HG02678 (cell line): ENCODE measurements around the gene MORN3.
"Not testable (repeated sequence)": the region's sequence is repeated elsewhere in the genome, so short reads cannot be mapped to it uniquely, and the experiment has no call there.

Source experiments
- ATAC-seq: cut with Tn5 transposase; IDR thresholded peaks from one replicate; pipeline ENCODE4 v1.9.1; 2021; ENCODE audit warnings: mild to moderate bottlenecking, moderate library complexity; ENCODE audit not compliant: unreplicated experiment

The MORN3 gene, protein sequence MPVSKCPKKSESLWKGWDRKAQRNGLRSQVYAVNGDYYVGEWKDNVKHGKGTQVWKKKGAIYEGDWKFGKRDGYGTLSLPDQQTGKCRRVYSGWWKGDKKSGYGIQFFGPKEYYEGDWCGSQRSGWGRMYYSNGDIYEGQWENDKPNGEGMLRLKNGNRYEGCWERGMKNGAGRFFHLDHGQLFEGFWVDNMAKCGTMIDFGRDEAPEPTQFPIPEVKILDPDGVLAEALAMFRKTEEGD

DNA sequence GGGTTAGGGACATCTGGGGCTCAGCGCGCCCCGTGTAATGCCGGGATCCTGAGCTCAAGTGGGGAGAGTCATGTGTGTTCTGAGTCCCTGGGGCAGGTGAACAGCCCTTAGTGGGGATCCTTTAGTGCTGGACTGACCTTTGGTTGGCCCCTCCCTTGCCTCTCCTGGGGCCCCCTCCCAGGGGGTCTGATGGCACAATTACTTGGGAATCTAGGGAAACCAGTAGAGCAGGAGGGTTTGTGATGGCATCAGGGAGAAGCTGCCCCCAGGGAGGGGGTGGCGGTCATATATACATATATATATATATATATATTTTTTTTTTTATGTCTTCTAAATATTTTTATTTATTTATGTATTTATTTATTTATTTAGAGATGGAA, at the start of gene MORN3:
Gene MORN3 (minus strand): TSS at position 134 of the 380 bp plus-strand sequence. CDS start 171 bp downstream, outside the sequence.
- no peak for ATAC-seq

DNA sequence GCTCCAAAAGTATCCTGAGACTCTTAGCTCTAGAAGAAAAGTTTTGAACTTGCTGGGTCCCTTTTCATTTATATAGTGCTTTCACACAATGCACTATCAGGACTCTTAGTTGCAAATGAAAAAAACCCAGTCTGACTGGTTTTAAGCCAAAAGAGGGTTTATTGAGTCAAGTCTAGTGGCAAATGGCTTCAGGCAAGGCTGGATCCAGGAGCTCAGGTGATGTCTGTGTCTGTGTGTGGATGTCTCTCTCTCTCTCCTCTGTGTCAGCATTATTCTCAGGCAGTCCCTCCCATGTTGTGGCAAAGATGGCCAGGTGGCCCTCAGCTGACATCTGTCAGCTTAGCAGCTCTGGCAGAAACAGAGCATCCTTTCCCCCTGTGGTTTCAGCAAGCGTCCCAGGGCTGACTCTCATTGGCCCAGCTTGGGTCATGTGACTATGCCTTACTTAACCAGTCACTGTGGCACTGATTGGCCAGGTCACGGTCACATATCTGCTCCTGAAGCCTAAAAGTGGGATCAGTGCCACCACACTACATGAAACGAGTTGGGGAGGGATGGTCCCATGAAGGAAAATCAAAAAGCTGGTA, 49.3 kb upstream of the MORN3 start:
- no peak for ATAC-seq

DNA sequence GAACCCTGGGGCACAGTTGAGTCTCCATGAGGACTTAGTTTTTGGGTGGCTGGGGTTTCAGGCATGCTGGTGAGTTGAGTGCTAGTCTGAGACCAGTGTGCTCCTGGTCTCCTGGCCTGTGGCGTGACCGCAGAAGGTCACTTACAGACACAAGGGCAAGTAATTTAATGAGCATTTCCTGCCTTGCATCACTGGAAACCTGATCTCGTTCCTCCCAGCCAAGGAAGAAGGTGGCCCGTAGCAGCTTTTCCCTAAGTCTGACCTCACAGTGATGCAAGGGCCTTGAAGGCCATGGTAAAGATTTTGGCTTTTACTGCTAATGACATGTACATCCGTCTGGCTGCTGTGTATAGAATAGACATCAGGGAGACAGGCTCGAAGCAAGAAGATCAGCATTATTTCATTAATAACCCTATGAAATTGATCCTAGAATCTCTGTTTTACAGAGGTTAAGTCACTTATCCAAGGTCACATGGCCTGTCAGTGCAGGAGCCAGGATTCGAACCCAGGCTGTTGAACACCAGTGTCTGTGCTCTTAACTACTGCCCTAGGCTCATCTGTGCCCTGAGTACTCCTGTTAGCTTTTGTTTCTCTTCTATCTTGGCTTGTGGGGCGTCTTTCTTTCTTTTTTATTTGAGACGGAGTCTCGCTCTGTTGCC, 47.7 kb upstream of the MORN3 start:
- ATAC-seq = no peak

DNA sequence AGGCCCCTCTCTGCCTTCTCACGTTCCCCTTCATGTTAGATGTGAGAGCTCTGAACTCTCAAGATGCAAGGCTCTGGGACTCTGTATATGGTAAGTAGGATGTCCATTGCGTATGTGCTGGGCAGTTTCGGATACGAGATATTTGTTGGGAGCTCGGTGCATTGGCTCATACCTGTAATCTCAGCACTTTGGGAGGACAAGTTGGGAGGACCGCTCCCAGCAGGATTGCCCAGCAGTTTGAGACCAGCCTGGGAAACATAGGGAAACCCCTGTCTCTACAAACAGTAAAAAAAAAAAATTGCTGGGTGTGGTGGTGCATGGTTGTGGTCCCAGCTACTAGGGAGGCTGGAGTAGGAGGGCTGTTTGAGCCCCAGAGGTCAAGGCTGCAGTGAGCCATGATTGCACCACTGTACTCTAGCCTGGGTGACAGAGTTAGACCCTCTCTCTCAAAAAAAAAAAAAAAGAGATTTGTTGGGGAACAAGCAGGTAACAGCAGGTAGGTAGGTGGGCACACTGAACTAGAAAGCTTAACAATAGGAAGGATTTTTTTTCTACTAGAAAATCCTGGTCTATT, 46.5 kb upstream of the MORN3 start:
- no peak for ATAC-seq

DNA sequence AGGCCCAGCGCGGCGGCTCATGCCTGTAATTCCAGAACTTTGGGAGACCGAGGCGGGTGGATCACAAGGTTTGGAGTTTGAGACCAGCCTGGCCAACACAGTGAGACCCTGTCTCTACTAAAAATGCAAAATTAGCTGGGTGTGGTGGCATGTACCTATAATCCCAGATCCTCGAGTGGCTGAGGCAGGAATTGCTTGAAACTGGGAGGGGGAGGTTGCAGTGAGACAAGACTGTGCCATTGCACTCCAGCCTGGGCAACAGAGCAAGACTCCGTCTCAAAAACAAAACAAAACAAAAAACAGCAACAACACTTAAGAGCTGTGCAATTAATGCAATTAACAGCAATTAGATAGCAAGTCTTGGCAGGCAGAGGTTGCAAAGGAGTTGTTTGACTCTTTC, 45.6 kb upstream of the MORN3 start:
- not testable (repeated sequence) for ATAC-seq

DNA sequence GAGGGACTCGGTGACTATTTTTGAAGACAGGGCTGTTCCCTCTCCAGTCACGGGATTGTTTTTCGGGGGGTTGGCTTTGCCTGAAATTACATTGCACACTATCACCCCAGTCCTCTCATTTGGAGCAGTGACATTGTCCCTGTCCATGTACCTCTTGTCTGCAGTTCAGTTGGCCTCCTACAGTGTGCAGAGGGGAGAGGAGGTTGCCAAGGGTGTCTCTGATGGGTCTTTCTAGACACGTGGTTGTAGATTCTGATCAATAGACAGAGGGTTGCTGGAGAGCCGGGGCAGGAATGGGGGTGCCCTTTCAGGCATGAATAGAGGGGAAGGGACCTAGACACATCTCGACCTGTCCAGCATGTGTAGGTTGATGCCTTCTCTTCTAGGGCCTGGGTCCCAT, 44.3 kb upstream of the MORN3 start:
- no peak for ATAC-seq

DNA sequence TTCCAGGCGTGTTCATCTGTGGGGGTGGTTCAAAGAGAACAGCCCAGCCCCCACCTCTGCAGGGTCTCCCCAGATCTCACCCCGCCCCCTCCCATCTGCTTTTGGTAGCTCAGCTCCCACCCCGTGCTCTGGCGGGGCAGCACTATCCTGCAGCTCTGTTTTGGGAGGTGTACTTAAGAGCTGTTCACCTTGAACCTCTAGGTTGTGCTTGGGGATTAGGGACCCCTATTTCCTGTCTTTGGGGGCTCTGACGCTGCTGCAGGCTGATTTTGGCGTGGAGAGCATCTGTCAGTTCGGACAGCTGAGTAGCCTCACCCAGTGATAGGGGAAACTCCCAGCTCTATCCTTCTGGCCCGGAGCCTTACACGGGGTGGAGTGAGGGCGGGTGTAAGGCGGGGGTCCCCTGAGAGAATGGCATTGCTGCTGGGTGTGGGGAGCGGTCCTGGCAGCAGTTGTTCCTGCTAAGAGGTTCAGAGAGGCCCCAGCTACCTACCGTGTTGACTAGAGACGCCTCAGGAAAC, 43.9 kb upstream of the MORN3 start:
- no peak for ATAC-seq

DNA sequence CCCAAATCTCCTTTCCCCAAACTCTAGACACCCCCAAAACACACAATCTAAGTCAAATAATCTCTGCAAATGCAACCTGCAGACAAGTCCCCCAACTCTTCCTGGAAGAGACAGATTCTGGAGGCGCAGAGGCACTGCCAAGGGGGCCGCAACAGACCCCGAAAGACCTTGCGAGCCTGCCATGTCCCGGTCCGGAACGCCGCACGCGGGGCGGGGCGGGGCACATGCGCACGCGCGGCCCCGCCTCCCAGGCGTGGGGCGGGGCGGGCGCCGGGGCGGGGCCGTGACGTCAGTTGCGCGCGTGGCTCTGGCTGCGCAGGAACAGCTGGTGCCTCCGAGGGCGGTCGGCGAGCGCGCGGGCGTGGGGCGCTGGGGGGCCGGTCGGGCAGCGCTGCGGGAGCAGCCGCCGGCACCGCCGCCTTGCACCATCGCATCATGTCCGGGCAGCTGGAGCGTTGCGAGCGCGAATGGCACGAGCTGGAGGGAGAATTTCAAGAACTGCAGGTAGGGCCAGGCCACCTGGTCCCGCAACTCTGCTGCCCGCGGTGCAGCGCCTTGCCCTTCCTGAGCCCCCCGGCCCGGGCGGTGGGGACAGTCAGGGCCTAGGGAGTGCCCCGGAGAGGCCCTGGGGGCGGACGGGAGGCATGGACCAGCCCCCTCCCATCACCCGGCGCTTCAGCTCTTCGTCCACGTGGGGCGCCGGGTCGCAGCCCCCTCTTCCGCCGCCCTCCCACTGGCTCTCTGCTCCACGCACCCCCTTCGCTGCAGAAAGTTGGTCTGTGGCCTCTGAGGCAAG, 43.2 kb upstream of the MORN3 start, which contains the start of gene TMEM120B:
Gene TMEM120B (plus strand): TSS at position 292 of the 796 bp plus-strand sequence. CDS start 144 bp downstream, at position 436.
- ATAC-seq = peak; percentile 82

DNA sequence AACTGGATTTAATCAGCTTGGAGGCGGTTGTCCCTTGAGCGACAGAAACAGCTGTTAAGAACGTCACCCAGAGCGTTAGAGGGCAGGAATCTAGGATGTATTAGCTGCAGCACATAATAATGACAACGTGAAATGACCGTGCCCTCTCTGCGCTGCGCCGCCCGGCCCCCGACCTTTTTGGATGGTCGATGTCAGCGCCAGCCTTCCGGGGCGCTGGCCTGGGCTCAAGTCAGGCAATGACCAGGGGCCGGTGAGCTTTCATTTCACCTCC, 42.7 kb upstream of the MORN3 start:
- ATAC-seq = peak; percentile 21

DNA sequence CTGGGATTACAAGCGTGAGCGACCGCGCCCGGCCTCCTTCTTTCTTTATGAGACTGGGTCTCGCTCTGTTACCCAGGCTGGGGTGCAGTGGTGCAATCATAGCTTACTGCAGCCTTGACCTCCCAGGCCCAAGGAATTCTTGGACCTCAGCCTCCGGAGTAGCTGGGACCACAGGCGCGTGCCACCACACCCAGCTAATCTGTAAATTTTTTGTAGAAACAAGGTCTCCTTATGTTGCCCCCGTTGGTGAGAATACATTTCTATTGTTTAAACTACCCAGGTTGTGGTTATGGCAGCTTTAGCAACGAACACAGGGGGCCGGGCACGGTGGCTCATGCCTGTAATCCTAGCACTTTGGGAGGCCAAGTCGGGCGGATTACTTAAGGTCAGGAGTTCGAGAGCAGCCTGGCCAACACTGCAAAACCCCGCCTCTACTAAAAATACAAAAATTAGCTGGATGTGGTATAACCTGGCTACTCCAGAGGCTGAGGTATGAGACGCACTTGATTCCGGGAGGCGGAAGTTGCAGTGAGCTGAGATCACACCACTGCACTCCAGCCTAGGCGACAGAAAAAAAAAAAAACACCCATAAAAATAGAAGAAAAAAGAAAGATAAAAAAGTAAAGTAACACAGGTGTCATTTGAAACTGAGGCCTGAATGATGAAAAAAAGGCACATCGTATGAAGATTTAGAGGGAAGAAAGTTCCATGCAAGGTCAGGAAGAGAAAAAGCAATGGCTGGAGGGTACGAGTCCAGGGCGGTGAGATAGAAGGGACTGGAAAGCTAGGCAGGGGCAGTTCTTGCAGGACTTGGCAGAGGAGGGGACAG, 42.1 kb upstream of the MORN3 start:
- no peak for ATAC-seq

DNA sequence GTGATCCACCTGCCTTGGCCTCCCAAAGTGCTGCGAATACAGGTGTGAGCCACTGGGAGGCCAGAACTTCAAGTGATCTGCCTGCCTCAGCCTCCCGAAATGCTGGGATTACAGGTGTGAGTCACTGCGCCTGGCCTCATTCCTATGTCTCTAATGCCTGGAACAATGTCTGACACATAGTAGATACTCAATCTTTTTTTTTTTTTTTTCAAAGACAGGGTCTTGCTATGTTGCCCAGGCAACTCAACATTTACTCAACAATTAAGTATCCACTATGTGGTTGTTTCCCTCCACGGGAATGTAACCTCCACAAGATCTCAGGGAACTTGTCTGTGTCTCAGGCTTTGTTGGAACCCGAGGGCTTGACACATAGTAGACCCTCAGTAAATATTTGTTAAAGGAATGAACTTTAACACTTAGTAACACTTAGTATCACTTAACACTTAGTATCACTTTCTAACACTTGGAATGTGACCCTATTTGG, 40.1 kb upstream of the MORN3 start:
- ATAC-seq = no peak

DNA sequence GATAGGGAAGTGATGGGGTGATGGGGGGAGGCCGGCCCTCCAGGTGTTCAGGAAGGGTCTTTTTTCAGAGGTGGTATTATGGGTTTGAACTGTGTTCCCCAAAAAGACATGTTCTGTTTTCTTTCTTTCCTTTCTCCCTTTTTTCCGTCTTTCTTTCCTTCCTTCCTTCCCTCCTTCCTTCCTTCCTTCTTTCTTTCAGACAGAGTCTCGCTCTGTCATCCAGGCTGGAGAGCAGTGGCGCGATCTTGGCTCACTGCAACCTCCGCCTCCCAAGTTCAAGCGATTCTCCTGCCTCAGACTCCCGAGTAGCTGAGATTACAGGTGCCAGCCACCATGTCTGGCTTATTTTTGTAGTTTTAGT, 39.6 kb upstream of the MORN3 start:
- ATAC-seq = not testable (repeated sequence)

DNA sequence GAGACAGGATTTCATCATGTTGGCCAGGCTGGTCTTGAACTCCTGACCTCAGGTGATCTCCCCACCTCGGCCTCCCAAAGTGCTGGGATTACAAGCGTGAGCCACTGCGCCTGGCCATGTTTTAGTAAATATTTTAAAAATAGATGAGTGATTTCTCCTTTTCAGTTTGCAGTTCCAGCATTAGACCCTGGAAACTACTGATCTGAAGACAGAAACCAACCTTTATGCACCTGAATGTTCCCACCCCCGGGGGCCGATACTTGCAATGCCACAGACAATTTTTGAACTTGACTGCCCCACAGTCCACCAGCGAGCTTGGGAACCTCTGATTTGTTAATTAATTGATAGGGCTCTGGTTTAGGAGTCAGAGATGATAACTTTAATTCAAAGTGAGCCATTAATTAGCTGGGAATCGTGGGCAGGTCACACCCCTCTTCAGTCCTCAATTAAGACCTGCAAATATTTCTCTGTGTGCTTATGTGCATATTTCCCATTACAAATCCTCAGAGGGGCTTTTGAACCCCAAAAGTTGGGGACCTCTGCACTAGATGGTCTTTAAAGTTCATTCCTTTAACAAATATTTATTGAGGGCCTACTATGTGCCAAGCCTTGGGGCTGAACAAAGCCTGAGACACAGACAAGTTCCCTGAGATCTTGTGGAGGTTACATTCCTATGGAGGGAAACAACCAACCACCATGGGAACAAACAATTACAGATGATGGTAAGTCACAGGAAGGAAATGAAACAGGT, 39.0 kb upstream of the MORN3 start:
- no peak for ATAC-seq

DNA sequence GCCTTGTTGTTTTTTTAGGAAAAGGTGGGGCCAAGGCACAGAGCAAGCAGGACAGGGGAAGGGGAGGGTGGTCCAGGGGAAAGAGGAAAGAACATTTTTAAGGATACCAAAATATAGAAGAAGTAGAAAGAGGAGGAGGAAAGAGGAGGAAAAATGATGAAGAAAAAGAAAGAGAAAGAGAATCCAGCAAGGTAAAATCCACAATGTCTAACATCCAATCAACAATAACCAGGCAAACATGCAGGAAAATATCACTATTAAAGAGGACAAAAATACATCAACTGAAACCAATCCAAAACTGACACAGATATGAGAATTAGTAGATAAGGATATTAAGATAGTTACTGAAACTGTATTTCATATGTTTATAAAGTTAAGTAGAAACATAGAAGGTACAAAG, 36.1 kb upstream of the MORN3 start:
- no peak for ATAC-seq

DNA sequence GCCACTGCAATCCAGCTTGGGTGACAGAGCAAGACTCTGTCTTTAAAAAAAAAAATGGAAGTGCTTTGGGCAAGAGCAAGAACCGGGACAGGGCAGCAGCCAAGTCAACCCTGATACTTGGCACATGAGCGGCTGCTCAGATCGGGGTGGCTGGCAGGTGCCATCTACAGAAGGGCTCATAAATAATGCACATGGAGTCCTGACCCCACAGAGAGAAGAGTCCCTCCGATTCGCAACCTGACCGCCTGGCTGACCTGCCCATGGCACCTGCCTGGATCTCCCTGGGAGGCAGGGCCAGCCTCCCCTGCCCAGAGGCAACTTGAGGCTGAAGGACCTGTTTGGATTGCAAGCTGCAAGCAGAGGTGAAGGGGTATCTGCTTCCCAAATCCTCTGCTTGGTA, 33.5 kb upstream of the MORN3 start:
- no peak for ATAC-seq

DNA sequence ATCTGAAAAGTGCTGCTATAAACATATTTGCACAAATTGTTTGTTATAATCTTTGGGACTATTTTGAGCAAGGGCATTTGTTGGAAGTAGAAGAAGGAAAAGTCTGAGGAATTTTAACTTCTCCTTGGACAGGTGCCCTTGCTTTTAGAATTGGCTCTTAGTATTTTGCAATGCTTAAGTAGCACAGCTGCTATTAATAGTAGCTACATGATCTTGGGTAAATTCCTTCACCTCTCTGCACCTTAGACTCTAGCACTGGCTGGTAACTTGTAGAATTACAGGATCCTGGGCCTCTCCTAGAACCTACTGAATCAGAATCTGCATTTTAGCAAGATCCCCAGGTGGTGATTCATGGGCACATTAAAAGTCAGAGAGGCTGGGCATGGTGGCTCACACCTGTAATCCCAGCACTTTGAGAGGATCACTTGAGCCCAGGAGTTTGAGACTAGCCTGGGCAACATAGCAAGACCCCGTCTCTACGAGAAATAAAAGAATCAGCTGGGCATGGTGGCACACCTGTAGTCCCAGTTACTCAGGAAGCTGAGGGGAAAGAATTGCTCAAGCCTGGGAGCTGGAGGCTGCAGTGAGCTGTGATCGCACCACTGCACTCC, 32.3 kb upstream of the MORN3 start:
- no peak for ATAC-seq

DNA sequence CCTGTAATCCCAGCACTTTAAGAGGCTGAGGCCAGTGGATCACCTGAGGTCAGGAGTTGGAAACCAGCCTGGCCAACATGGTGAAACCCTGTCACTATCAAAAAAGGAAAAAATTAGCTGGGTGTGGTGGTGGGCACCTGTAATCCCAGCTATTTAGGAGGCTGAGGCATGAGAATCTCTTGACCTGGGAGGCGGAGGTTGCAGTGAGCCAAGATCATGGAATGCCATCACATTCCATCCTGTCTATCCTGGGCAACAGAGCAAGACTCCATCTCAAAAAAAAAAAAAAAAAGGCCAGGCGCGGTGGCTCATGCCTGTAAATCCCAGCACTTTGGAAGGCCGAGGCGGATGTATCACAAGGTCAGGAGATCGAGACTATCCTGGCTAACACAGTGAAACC, 28.4 kb upstream of the MORN3 start:
- not testable (repeated sequence) for ATAC-seq

DNA sequence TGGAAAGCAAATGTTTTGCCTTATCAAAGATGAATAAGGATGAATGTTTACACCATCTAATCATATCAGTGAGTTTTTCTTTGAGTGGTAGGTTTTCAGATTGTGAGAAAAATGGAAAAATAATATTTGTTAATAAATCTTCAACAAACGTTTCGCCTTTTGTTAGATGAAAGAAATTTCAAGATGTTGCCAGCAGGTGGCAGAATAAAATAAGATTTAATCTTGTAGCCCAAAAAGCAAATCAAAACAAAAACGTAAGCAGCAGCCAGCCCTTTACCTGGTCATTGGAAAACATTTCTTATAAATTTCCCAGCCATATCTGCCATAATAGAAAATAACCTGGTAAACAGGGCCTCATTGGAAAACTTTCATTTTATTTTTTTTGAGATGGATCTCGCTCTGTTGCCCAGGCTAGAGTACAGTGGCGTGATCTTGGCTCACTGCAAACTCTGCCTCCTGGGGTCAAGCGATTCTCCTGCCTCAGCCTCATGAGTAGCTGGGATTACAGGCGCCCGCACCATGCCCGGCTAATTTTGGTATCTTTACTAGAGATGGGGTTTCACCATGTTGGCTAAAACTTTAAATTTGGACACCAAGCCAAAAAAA, 27.7 kb upstream of the MORN3 start:
- ATAC-seq = no peak
